ENCODE measurements around the gene YY1.

DNA sequence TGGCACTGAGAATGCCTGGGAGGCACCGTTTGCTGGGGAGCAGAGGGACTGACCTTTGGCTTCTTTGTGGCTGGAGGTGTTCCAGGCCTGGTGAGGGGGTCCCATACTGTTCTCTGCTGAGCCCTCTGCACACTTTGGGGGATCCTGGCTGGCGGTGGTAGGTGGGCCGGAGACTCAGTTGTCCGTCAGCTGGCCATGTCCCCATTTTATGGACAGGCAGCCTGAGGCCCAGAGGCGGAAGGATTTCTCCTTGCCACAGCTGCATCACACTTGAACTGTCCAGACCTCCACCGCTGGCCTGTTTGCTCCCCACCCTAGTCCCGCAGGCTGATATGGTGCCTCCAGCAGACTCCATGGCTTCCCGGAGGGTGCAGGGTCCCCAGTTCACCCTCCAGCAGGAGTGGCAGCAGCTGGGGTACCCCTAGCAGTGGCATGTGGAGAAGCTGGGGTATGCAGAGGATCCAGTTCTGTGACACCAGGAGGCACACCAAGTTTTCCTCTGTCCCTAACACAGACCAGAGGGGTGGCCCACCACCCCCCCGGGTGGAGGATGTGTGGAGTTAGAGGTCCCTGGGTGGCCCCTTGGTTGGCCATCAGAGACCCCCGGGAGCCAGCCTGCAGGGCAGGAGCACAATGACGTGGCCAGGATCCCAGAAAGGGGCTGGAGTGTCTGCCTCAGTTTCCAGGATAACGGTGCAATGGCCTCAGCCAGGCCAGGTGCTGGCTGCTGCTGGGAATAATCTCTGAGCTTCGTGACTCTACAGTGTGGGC, 52.5 kb downstream of the YY1 start:
- TF ChIP-seq EZH2phosphoT487 (IDR thresholded peaks at IDR 0.05; ENCODE audit: insufficient read depth, low read depth), result no peak
- no peak for TF ChIP-seq EZH2 (IDR thresholded peaks at IDR 0.05; ENCODE audit: insufficient read depth, poor library complexity, severe bottlenecking)

Measured in GM23248 (cell line).